ENCODE results near the gene SLC9A7. TPM values are rescaled to one million over a fixed set of nuclear protein-coding genes. Genes with fewer than 3 reads are reported as not detected.
"Not testable (repeated sequence)": the region's sequence is repeated elsewhere in the genome, so short reads cannot be mapped to it uniquely, and the experiment has no call there.

The SLC9A7 gene
- 37.7 and 43.8 TPM in 2 replicates for total RNA-seq

DNA sequence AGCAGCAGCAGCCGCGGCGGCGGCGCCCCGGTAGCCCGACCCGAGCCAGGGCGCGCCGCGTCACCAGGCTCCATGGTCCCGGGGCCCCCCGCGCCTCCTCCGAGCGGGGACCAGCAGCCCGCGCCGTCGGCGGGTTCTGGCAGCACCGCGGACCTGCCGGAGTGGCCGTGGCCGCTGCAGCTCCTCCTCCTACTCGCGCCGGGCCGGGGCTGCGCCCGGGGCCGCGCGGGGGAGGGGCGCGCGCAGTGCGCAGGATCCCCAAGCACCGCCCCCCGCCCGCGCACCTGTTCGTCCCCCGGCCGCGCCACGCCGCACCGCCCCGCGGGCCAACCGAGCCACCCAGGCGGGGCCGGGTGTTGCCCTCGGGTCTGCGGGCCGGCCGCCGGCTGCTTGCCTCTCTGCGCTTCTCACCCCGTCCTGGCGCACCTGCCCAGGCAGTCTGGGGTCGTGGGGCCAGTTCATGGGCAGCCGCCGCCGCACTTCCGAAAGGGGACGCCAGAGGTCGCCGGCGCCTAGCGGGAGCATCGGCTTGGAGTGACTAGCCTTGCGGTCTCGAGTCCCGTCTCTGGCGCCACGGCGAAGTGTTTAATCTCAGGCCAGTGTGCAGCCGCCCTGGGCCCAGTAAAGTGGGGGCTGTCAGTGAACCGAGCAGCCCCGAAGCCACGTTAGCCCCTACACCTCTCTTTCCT, at the start of gene SLC9A7:
Gene SLC9A7 (minus strand): TSS at position 163 of the 689 bp plus-strand sequence. CDS start 89 bp downstream, at position 74.
- Mint-ChIP-seq H3K9me3 (no peaks in the 10 kb centered on the region), H3K4me3 (peak within 1 kb of the TSS; percentile 99)

GRCh38 chrX:46805270-46805669, 46.4 kb upstream of the SLC9A7 start:
- no peak for DNase-seq
- H3K27me3 Mint-ChIP-seq = peaks cover 20% of the 10 kb centered on the region
- H3K4me3 Mint-ChIP-seq = no peak overlapping the region
- H3K9me3 Mint-ChIP-seq = no peaks in the 10 kb centered on the region
- intact Hi-C loops (cut with micrococcal nuclease) = loop anchor here (10.0 kb wide), 1 partner anchor 230 kb away; no protein-coding TSS in a partner anchor
- H3K36me3 Mint-ChIP-seq (ENCODE audit: low read depth) = no peaks in the 10 kb centered on the region
- H3K27ac Mint-ChIP-seq = no peak overlapping the region
- no peaks in the 10 kb centered on the region for H3K4me1 Mint-ChIP-seq

More for the DNA sequence above, at the start of gene SLC9A7:
- peaks cover 24% of the 10 kb centered on the region for H3K4me1 Mint-ChIP-seq
- DNase-seq = peak; percentile 94
- H3K27ac Mint-ChIP-seq = peak within 1 kb of the TSS; percentile 96
- intact Hi-C loops (cut with micrococcal nuclease) = loop anchor here (1.0 to 2.0 kb wide), 4 partner anchors 33 to 272 kb away; no protein-coding TSS in a partner anchor
- H3K27me3 Mint-ChIP-seq = peaks cover 4% of the 10 kb centered on the region
- peaks cover 11% of the 10 kb centered on the region for H3K36me3 Mint-ChIP-seq (ENCODE audit: low read depth)

GRCh38 chrX:46803140-46803539, 44.2 kb upstream of the SLC9A7 start:
- H3K36me3 Mint-ChIP-seq (ENCODE audit: low read depth) = no peaks in the 10 kb centered on the region
- no peak for DNase-seq
- H3K27ac Mint-ChIP-seq = no peak overlapping the region
- H3K4me1 Mint-ChIP-seq = no peaks in the 10 kb centered on the region
- no peaks in the 10 kb centered on the region for H3K9me3 Mint-ChIP-seq
- no peak overlapping the region for H3K4me3 Mint-ChIP-seq
- intact Hi-C loops (cut with micrococcal nuclease) = loop anchor here (10.0 kb wide), 1 partner anchor 232 kb away; no protein-coding TSS in a partner anchor
- H3K27me3 Mint-ChIP-seq = peaks cover 13% of the 10 kb centered on the region

DNA sequence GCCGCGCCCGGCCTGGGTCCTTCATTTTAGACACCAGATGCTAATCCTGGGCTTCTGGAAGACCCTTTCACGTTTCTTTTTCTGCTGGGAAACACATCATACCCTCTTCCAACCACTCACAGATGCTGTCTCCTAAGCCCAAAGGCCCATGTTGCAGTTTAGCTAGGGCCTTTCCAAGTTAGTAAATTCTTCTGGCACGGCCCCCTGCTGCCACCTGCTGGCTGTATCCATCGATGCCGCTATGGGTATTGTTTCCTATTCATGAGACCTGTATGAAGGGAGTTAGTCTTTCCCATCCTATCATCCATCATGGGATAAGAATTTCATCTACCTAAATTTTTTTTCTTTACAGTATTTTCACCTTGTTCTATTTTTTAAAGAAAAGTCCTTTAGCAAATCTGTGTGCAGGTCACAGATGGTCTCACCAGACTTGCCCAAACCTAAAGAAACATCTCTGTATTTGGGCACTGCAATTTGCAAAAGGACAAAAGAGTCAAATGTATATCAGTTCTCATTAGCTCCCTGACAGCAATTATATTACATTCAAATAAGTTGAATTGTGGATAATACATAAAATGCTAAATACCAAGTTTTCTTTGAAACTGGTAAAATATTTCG, 37.8 kb upstream of the SLC9A7 start:
- Mint-ChIP-seq H3K27ac (no peak overlapping the region), H3K4me1 (peaks cover 10% of the 10 kb centered on the region), H3K27me3 (peaks cover 6% of the 10 kb centered on the region), H3K9me3 (no peaks in the 10 kb centered on the region), H3K36me3 (ENCODE audit: low read depth) (no peaks in the 10 kb centered on the region), H3K4me3 (no peak overlapping the region)
- intact Hi-C loops (cut with micrococcal nuclease) = loop anchor here (1.0 to 10.0 kb wide), 5 partner anchors 37 to 241 kb away; partner anchors contain the start of gene SLC9A7
- peak; percentile 90 for DNase-seq

GRCh38 chrX:46793386-46794143, 34.6 kb upstream of the SLC9A7 start:
- Mint-ChIP-seq H3K4me3 (no peak overlapping the region), H3K36me3 (ENCODE audit: low read depth) (no peaks in the 10 kb centered on the region), H3K4me1 (peaks cover 10% of the 10 kb centered on the region), H3K27me3 (no peaks in the 10 kb centered on the region), H3K27ac (peak overlapping the region; percentile 20), H3K9me3 (no peaks in the 10 kb centered on the region)
- intact Hi-C loops (cut with micrococcal nuclease) = loop anchor here (5.0 to 10.0 kb wide), 3 partner anchors 89 to 246 kb away; partner anchors contain the start of gene ZNF674
- DNase-seq = no peak

DNA sequence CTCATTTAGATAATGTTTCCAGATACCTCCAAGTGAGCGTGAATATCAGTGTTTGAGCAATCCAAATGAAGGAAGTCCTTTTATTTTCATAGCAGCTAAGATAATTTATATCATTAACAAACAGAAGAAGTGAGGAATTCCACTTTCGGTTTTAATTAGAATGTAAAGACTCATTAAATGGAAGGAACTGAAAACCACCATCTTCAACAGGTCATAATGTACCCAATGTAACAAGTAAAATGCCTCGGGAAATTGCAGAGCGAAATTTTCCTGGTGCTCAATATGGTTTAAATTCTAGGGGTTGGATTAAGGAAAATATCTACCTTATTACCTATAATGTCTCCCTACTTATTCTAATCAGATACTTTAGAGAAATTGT, 33.9 kb upstream of the SLC9A7 start:
- H3K4me1 Mint-ChIP-seq = peaks cover 10% of the 10 kb centered on the region
- H3K27ac Mint-ChIP-seq = peak overlapping the region; percentile 41
- DNase-seq = no peak
- H3K36me3 Mint-ChIP-seq (ENCODE audit: low read depth) = no peaks in the 10 kb centered on the region
- no peak overlapping the region for H3K4me3 Mint-ChIP-seq
- H3K9me3 Mint-ChIP-seq = no peaks in the 10 kb centered on the region
- intact Hi-C loops (cut with micrococcal nuclease) = loop anchor here (1.0 to 10.0 kb wide), 5 partner anchors 33 to 245 kb away; partner anchors contain the start of genes SLC9A7 and ZNF674
- no peaks in the 10 kb centered on the region for H3K27me3 Mint-ChIP-seq

DNA sequence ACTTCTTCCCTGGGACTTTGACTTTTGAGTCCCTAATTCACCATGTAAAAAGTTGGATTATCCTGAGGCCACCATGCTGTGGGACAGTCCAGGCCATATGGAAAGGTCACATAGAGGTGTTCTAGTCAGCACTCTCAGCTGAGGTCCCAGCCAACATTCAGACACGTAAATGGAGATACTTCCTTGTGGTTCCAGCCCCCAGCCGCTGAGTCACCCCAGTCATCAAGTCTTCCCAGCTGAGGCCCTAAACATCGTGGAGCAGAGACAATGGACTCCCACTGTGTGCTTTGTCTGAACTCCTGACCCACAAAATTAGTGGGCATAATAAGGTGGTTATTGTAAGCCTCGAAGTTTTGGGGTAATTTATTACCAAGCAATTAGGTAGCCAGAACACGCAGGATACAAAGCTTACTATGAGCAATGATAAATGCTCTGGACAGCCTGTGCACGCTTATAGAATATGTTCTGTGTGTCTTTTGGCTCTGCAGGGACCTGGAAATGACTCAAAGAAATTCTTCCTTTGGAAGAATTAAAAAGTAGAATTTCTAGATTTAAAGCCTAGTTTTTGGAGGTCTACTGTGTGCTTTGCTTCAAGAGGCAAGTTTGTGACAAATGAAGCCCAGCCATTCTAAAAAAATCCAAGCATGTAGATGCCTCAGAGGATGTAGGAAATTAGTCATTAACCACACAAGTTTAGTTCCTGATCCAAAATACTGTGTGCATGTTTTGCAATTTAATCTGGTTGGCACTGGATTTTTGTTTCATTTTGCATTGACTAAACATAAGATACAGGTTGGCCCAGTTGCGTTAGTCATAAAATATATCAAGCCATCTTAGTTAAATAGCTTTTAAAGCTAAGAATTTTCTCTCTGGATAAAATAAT, 33.2 kb upstream of the SLC9A7 start:
- Mint-ChIP-seq H3K9me3 (no peaks in the 10 kb centered on the region), H3K4me1 (peaks cover 10% of the 10 kb centered on the region), H3K27me3 (no peaks in the 10 kb centered on the region), H3K4me3 (no peak overlapping the region), H3K27ac (peak overlapping the region; percentile 41), H3K36me3 (ENCODE audit: low read depth) (no peaks in the 10 kb centered on the region)
- DNase-seq = peak; percentile 56
- intact Hi-C loops (cut with micrococcal nuclease) = loop anchor here (1.0 to 10.0 kb wide), 5 partner anchors 33 to 245 kb away; partner anchors contain the start of genes SLC9A7 and ZNF674

- peaks cover 10% of the 10 kb centered on the region for H3K4me1 Mint-ChIP-seq
- DNase-seq = no peak
- H3K27me3 Mint-ChIP-seq = no peaks in the 10 kb centered on the region
- no peak overlapping the region for H3K27ac Mint-ChIP-seq
- H3K9me3 Mint-ChIP-seq = no peaks in the 10 kb centered on the region
- H3K4me3 Mint-ChIP-seq = no peak overlapping the region
- intact Hi-C loops (cut with micrococcal nuclease) = no loop called here
- no peaks in the 10 kb centered on the region for H3K36me3 Mint-ChIP-seq (ENCODE audit: low read depth)
Observed at GRCh38 chrX:46788902-46789301, 30.0 kb upstream of the SLC9A7 start.

GRCh38 chrX:46784437-46784836, 25.5 kb upstream of the SLC9A7 start:
- H3K27ac Mint-ChIP-seq; H3K4me1 Mint-ChIP-seq; H3K4me3 Mint-ChIP-seq; DNase-seq; intact Hi-C loops (cut with micrococcal nuclease); H3K27me3 Mint-ChIP-seq; H3K9me3 Mint-ChIP-seq; H3K36me3 Mint-ChIP-seq (ENCODE audit: low read depth): not testable (repeated sequence)

- intact Hi-C loops (cut with micrococcal nuclease) = no loop called here
- Mint-ChIP-seq H3K9me3 (no peaks in the 10 kb centered on the region), H3K4me3 (no peak overlapping the region), H3K27me3 (peaks cover 2% of the 10 kb centered on the region), H3K27ac (peak overlapping the region; percentile 58), H3K36me3 (ENCODE audit: low read depth) (no peaks in the 10 kb centered on the region), H3K4me1 (peaks cover 8% of the 10 kb centered on the region)
- no peak for DNase-seq
Observed at GRCh38 chrX:46782034-46782433, 23.1 kb upstream of the SLC9A7 start.

- no peak for DNase-seq
- H3K27me3 Mint-ChIP-seq = peaks cover 2% of the 10 kb centered on the region
- no peaks in the 10 kb centered on the region for H3K9me3 Mint-ChIP-seq
- H3K4me3 Mint-ChIP-seq = no peak overlapping the region
- H3K36me3 Mint-ChIP-seq (ENCODE audit: low read depth) = no peaks in the 10 kb centered on the region
- intact Hi-C loops (cut with micrococcal nuclease) = no loop called here
- peaks cover 8% of the 10 kb centered on the region for H3K4me1 Mint-ChIP-seq
- no peak overlapping the region for H3K27ac Mint-ChIP-seq
Observed at GRCh38 chrX:46777971-46778810, 19.3 kb upstream of the SLC9A7 start.

GRCh38 chrX:46770817-46771163, 11.9 kb upstream of the SLC9A7 start:
- DNase-seq = no peak
- no peak overlapping the region for H3K4me3 Mint-ChIP-seq
- peaks cover 3% of the 10 kb centered on the region for H3K27me3 Mint-ChIP-seq
- H3K4me1 Mint-ChIP-seq = no peaks in the 10 kb centered on the region
- no peak overlapping the region for H3K27ac Mint-ChIP-seq
- intact Hi-C loops (cut with micrococcal nuclease) = no loop called here
- H3K9me3 Mint-ChIP-seq = no peaks in the 10 kb centered on the region
- no peaks in the 10 kb centered on the region for H3K36me3 Mint-ChIP-seq (ENCODE audit: low read depth)
